NK-92 treated with Interleukin-12 subunit alpha and Interleukin-12 subunit beta, amount 100 ng/mL, for 24 hours (cell line): ENCODE results near the gene TCAP.

Experiments used
- DNase-seq: peaks from one replicate; lab custom pipeline; 2025; lab: John Stamatoyannopoulos, UW

TCAP gene, protein sequence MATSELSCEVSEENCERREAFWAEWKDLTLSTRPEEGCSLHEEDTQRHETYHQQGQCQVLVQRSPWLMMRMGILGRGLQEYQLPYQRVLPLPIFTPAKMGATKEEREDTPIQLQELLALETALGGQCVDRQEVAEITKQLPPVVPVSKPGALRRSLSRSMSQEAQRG

DNA sequence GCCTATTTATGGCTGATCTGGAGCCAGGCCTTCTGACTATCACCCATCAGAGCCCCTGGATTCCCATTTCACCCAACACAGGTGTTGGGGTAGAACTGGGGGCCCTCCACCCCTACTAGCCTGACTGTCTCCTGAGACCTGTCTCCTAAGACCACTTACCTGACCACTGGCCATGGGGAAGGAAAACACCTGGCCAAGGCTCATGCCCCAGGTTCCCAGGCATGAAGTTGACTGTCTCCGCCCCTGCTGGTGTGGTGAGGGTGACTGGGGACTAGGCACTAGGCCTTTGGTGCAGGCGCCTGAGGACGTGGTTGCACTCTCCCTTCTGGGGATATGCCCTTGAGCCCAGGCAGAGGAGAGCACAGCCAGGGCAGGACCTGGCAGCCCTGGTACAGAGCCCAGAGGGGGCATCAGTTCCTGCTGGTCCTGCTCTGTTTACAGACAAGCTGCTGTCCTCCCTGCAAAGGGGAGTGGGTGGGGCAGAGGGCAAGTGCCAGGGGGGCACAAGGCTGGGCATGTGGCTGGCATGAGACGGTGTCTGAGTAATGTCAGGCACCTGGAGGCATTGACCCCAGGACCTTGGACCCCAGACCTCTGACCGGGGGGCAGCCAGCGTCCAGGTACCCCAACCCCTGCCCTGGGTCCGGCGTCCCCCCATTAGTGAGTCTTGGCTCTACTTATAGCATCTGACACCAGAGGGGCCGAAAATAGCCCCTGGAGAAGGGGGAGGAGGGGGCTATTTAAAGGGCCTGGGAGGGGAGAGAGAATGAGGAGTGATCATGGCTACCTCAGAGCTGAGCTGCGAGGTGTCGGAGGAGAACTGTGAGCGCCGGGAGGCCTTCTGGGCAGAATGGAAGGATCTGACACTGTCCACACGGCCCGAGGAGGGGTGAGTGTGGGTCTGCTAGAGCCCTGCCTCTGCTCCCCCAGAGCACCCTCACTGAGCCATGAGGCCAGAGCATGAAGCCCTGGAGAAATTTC, at the start of gene TCAP:
Gene TCAP (plus strand): TSS at position 769 of the 981 bp plus-strand sequence. CDS start 11 bp downstream, at position 780.
- DNase-seq = no peak

DNA sequence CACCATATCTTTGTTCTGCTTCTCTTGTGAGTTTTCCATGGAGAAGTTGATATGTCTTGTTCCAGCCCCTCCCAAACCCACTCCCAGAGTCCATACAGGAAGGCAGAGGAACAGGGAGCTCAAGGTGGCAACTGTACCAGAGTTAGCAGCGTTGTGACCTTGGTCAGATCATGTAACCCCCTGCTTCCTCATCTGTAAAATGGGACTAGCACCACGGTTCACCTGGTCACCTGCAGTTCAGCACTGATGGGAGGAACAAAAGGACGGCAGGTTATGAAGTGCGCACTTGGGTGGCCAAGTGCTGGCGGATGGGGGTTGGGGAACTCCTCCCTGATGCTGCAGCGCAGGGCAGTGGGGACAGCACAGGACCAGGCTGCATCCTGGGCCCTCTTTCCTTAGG, 49.7 kb upstream of the TCAP start:
- DNase-seq = no peak

DNA sequence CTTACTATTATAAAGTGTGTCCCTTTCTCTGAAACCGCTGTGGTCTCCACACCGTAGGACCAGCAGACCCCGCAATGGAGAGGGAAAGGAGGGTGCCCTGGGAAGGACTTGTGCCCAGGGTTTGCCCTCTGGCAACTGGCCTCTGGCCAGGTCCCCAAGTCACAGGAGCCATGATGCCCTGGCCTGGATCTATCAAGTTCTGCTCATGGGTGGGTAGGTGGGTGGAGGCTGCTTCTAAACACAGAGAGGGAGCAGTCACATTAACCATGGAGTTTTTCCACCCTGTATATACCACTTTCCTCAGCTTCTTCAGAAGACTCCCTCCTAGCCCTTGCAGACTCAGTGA, 48.1 kb upstream of the TCAP start:
- DNase-seq = no peak

DNA sequence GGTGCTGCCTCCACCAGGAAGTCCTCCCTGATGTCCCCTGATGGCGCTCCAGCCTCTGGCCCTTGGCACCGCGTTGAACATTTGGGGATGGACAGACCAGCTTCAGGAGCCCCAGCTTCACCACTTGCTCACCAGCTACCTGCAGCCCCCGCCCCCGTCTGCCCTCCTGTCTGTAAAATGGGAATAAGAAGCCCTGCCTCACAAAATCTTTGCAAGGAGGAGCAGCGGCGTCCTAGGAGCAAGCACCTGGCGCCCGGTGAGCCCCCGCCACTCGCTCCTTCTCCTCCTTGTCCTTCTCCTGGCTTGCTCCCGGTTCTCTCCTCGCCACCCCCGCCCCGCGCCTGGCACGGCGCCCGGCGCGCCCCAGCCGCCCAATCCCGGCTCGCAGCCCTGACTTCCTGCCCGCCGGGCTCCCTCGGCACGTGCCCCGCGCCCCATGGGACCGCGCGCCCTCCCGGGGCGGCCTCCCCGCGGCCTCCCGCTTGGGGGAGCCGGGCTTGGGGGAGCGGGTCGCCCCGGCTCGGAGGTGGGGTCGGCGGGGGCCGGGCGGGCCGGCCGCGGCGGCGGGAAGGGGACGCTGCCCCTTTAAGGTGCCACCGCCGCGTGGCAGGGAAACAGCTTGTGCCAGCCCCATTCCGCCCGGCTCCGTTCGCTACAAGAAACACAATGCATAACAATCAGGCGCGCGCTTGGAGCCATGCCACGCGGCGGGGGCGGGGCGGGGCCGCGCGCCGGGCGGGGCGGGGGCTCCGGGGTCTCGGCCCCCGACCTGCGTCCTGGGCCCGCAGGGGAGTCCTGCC, 47.5 kb upstream of the TCAP start:
- peak; percentile 24 for DNase-seq

DNA sequence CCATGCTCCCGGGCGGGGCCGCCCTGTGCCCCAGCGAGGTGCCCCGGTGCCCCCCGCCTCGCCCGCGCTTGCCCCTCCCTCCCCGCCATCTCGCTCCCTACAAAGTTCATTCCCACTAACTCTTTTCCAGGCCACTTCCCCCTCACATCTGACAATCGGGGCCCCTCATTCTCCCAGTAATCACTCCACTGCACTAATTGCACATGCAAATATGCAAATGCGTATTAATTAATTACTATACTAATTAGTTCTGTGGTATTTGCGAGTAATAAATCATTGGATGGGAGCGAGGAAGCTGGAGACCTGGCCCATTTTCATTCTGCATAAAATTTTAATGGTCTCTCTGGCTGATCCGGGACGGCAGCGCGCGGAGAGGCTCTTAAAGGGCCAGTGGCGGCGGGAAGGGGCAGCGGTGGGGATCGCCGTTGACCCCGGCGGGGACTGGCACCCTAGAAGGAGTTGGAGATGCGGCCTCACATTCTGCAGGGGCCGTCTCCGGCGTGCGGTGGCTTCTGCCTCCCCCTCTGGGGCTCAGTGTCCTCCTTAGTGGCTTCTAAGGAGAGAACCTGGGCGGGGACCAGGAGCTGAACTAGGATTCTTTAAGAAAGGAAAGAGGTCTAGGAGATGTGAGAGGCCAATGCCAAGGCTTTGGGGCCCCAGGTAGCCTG, 46.8 kb upstream of the TCAP start:
- DNase-seq = no peak

DNA sequence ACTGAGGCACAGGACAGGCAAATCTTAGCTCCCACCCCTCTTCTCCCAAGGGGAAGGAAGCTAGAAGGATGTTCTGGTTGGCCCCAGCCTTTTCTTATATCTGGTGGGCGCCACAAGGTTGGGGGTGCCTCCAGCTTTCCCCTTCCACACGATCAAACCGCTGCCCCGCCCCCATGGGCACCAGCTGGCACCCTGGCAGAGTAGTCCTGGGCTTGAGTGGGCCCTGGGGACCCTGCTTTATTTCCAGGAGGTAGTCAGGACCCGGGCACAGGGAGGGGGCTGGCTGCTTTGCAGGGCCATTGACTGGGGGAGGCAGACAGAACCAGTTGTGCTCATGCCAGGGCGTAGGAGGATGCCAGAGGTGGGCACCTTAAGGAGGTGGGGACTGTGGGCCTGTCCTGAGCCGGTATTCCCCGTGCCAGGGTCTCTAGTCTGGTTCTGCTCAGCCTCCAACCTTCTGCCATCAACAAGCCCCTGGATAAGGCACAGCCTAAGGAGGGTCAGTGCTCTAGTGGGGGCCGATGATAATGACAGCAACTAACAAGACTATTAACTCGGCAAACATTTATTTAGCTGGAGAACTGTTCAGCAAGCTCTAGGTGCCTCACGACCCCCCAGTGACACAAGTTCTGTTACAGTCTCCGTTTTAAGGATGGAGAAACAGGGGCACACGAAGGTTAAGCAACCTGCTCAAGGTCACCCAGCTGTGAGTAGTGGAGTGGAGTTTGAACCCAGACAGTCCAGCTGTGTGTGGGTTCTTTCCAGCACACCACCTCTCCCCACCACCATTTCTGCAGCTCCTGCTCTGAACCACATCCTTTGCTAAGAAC, 46.0 kb upstream of the TCAP start:
- no peak for DNase-seq

DNA sequence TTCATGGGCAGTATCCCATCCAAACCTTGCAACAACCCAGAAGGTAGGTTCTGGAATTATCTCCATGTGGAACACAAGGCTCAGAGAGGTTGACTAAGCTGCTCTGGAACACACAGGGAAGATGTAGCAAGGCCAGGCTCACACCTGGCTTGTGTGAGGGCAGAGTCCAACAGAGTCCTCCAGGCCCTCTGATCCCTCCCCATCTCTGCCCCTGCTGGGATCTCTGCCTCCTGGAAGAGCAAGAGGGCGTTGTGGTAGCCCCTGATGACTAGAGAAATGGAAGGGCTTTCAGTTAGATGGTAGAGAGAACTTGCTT, 45.4 kb upstream of the TCAP start:
- DNase-seq = no peak

DNA sequence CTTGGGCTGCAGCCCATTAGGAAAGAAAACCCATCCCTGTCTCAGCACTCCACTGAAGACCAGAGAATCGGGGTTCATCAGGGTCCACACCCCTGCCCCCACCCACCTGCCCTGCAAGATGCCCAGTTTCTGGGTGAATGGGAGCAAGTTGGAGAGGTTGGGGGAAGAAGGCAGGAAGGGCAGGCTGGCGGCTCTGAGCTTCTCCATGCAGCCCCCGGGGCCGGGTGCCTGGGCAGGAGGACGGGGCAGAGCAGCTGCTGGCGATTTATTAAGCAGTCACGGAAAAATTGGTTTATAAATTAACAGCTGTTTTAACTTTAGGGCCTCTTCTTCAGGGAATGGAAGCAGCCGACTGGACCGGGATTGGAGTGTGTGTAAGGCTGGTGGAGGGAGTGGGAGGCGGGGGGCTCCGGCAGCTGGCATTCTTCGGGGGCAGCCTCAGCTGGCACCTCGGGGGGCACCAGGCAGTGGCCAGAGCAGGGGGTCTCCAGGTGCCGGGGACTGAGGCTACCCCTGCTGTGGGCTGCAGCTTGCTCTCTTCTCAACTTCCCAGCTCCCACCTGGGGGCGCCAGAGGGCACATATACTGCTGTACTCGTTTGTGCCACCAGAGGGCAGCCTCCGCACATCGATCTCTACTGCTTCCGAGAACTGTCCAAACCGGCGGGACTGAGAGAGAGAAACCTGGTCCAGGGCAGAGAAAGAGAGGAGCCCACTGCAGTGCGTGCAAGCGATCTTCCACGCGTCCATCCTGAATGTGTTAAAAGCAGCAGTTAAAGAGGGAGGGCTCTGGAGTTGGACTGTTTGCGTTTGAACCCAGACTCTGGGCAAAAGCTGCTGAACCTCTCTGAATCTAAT, 43.4 kb upstream of the TCAP start:
- peak; percentile 58 for DNase-seq

DNA sequence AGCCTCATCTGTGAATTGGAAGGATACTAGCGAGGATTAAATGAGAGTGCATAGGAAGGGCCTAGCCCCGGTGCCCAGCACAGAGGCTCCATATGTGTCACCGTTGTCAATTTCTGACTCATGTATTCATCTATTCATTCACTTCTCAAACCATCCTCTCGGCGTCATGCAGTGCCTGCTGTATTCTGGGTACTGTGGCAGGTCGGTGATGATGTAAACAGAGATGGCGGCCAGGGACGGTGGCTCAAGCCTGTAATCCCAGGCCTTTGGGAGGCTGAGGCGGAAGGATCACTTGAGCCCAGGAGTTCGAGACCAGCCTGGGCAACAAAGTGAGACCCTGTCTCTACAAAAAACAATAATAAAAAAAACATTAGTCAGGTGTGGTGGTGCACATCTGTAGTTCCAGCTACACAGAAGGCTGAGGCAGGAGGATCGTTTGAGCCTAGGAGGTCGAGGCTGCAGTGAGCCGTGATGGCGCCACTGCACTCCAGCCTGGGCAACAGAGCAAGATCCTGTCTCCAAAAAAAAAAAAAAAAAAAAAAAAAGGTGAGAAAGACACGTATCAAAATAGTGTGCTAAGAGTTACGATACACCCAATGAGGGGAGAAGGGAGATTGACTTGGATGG, 42.7 kb upstream of the TCAP start:
- DNase-seq = no peak

DNA sequence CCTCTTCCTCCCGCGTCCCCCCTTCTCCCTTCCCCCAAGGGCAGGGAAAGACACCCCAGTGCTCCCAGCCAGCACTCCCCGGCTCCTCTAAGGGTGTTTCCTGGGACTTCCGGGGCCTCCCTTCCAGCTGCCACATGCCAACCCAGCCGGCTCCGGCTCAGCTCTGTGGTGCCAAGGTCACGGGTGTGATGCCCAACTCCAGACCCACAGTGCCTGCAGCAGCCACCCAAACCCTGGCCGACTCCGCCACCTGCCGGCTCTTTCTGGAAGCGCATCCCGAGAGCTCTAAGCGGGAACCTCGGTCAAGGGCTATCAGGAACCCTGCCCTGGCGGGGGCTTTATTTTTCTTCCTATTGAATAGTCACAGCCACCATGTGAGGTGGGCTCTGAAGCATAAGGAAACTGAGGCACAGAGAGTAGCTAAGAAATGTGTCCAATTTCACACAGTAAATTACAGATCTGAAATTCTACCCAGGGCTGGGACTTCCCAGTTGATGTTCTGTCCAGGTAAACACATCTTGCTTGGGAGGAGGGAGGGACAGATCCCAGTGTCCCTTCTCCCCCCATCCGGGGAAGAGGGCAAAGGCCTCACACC, 41.7 kb upstream of the TCAP start:
- peak; percentile 65 for DNase-seq

DNA sequence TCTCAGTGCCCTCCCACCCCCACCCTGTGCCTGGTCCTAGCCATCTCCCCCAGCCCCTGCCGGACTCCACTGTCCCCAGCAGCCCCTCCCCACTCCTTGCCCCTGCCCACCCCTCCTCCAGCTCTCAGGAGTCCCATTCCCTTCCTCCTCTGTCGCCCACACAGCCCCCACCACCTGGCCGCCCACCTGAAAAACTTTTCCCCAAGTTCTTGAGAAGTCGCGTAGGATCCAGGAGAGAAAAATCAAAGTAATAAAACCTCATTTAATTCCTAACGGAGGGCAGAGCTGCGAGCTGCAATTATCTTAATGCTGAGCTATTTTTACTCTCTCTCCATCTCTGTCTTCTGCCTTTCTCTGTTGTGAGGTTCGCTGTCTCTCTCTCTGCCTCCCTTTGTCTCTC, 40.8 kb upstream of the TCAP start:
- no peak for DNase-seq

DNA sequence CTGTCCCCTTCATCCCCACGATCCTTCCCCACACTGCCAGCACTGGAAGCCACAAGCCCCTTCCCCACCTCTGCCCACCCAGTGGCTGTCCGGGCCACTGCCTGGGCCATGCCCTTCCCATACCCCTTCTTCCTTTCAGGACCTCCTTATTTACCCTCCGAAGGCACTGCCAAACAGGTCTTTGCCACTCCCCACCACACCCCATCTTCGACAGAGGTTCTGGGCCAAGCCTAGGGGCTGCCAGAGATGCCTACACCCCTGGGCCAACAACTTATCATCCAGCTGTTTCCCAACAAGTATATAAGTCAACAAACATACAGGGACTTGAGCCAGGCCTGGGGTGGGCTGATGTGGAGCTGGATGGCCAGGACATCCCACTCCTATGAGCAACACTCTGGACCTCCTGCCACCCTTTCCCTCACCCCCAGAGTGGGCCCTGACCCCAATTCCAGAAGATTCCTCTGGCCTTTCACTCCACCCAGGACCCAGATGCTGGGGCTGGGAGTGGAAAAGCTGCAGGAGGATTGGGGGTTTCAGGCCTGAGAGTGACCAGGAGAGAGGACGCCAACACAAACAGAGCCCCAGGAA, 39.9 kb upstream of the TCAP start:
- DNase-seq = no peak

DNA sequence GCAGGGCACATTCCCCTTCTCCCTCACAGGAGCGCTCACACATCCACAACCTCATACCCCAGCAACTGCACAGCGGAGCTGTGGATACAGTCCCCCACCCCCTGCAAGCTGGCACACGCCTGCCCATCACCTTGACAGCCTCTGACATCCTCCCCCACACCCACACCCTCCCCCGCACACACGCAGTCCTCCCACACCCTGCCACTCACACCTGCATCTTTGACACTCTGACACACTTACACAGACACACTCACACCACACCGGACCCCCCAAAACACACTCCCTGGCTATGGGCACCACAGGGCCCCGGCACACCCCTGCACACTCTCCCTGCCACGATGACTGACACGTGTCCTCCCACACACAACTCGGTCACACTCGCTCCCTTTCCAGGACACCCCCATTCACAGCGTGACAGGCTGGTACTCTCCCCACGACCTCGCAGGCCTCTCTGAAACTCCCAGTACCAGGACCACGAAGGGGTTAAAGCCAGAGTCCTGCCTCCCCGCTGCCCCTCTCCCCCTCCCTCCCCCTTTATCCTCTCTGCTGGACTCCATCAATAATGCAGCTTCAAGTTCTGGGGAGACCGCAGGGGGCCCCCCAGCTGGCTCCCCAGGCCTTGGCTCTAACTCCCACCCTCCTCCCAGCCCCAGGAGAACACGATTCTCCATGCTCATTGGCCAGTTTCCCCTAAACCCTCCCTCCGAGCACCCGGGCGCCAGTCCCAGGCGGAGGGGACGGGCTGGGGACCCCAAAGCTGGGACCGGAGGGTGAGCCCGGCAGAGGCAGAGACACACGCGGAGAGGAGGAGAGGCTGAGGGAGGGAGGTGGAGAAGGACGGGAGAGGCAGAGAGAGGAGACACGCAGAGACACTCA, 38.7 kb upstream of the TCAP start, which contains the start of gene PPP1R1B:
Gene PPP1R1B (plus strand): TSS at position 782 of the 876 bp plus-strand sequence. CDS start 441 bp downstream, outside the sequence.
- DNase-seq = no peak

DNA sequence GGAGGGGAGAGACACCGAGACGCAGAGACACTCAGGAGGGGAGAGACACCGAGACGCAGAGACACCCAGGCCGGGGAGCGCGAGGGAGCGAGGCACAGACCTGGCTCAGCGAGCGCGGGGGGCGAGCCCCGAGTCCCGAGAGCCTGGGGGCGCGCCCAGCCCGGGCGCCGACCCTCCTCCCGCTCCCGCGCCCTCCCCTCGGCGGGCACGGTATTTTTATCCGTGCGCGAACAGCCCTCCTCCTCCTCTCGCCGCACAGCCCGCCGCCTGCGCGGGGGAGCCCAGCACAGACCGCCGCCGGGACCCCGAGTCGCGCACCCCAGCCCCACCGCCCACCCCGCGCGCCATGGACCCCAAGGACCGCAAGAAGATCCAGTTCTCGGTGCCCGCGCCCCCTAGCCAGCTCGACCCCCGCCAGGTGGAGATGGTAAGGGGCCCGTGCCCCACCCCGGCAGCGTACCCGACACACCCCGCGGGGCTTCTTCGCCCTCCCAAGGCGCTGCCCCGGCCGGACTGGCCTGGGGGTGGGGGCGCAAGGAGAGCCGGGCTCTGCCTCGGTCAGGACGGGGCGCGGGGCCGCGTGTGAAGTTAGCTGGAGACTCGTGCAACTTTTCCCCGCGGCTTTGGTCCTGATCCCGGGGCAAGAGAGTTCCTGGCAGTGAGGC, 38.0 kb upstream of the TCAP start:
- no peak for DNase-seq

DNA sequence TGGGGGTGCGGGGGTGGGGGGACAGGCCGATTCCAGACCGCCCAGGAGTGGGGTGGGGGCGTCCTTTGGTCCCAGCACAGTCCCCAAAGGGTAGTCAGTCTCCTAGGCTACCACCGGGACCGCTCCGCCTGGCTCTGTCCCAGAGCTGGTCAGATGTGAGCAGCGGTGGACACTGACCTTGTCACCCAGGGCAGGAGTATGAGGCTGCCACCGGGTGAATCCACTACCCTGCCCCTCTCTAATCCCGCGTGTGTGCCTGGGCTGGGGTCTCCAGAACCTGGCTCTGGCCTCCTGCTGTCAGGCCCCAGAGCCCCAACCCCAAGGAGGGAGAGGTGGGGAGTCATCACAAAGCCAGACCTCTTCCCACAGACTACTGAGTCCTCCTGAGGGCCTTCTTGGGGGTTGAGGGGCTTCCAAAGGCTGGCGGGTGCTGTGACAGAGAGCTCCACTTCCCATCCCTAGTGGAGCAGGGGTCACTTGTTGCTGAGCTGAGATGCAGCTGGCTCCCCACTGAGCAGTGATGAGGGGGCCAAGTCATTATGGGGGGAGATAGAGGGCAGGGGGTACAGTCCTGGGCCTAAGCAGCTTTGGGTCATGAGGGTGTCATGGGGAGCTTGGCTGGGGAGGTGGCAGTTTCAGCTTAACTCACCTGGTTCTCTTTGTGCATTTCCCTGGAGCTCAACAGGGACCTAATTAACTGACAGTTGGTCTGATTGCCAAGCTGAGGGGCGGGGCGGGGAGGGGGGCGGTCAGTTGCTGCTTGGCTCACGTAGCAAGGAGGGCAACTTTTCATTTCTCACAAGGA, 37.2 kb upstream of the TCAP start:
- DNase-seq = no peak

DNA sequence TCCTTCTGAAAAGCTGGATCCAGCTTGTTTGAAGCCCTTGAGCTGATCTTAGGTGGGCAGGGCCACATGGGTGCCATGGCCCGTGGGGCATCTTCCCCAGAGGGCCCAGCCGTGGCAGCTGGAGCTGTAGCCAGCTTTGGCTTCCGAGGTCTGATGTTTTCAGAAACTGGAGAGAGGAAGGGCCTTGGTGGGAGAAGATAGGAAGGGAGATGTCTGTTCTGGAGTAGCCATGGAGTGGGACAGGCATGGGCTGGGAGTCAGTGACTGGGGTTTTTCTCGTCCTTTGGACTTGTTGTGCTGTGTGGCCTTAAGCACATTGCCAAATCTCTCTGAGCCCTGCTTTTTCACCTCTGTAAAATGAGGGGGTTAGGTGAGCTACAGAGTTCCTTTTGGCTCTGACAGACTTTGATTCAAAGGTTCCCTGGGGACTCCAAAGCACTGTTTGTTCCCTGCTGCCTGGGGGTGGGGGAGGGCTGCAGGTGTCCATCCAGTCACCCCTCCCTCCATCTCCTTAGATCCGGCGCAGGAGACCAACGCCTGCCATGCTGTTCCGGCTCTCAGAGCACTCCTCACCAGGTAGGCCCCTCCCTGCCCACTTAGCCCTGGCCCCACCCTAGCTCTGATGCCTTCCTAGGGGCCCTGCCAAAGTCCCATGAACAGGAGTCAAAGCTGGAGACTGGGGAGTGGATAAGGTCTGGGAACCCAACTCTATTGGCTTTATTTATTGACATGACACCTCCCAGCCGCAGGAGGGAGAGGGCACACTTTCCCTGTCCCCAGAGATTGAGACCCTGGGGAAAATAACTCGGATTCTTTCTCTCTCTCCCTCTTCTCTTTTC, 36.3 kb upstream of the TCAP start:
- DNase-seq = no peak
